KOPT-K1 (cell line): Measurements from ENCODE around the gene NAALAD2.
"Not testable (repeated sequence)": the region's sequence is repeated elsewhere in the genome, so short reads cannot be mapped to it uniquely, and the experiment has no call there.

Experiments used
- H3K27ac ChIP-seq: fragments of 200-600 bp; sonication (generic); 2 replicates; pipeline ENCODE4 v1.5.1; 2016; ENCODE audit warnings: antibody characterized with exemption, mild to moderate bottlenecking, low read depth, low read length; ENCODE audit not compliant: poor library complexity, severe bottlenecking
- H3K36me3 ChIP-seq: fragments of 200-600 bp; sonication (generic); 2 replicates; pipeline ENCODE4 v1.5.1; 2017; ENCODE audit warnings: antibody characterized with exemption, mild to moderate bottlenecking, low read length, moderate library complexity; ENCODE audit not compliant: insufficient read depth
- H3K9me3 ChIP-seq: fragments of 200-600 bp; sonication (generic); 2 replicates; pipeline ENCODE4 v1.5.1; 2017; ENCODE audit warnings: antibody characterized with exemption, low read length, mild to moderate bottlenecking; ENCODE audit not compliant: insufficient read depth, poor library complexity, severe bottlenecking

The NAALAD2 gene

GRCh38 chr11:90134478-90135003 lies at the start of gene NAALAD2:
Gene NAALAD2, plus strand, starts transcription at chr11:90134663. Its CDS starts 96 bp downstream, at chr11:90134759.
- Histone ChIP-seq H3K36me3 (no peaks in the 10 kb centered on the region), H3K27ac (no peak within 1 kb of the TSS), H3K9me3 (no peaks in the 10 kb centered on the region)

- not testable (repeated sequence) for H3K36me3 ChIP-seq, H3K9me3 ChIP-seq, H3K27ac ChIP-seq
These were observed 48.8 kb upstream of the NAALAD2 start, which contains the start of gene UBTFL1 for GRCh38 chr11:90085650-90086049. Gene UBTFL1, plus strand, starts transcription at chr11:90085950. Its CDS starts 0 bp downstream, at chr11:90085950.

- H3K27ac ChIP-seq, H3K9me3 ChIP-seq, H3K36me3 ChIP-seq: not testable (repeated sequence)
These were observed 45.7 kb upstream of the NAALAD2 start for GRCh38 chr11:90088731-90089130.

- H3K9me3 ChIP-seq, H3K36me3 ChIP-seq, H3K27ac ChIP-seq: not testable (repeated sequence)
These were observed 39.1 kb upstream of the NAALAD2 start for GRCh38 chr11:90095230-90095924.

- H3K27ac ChIP-seq, H3K9me3 ChIP-seq, H3K36me3 ChIP-seq: not testable (repeated sequence)
These were observed 36.2 kb upstream of the NAALAD2 start for GRCh38 chr11:90098261-90098660.

- H3K36me3 ChIP-seq: no peaks in the 10 kb centered on the region
- no peaks in the 10 kb centered on the region for H3K9me3 ChIP-seq
- no peak overlapping the region for H3K27ac ChIP-seq
These were observed 34.0 kb upstream of the NAALAD2 start for GRCh38 chr11:90100431-90100830.

GRCh38 chr11:90113541-90113940 lies 20.9 kb upstream of the NAALAD2 start:
- Histone ChIP-seq H3K9me3 (no peaks in the 10 kb centered on the region), H3K27ac (no peak overlapping the region), H3K36me3 (no peaks in the 10 kb centered on the region)

GRCh38 chr11:90120191-90120590 lies 14.3 kb upstream of the NAALAD2 start:
- Histone ChIP-seq H3K27ac (no peak overlapping the region), H3K36me3 (no peaks in the 10 kb centered on the region), H3K9me3 (no peaks in the 10 kb centered on the region)

GRCh38 chr11:90124371-90124770 lies 10.1 kb upstream of the NAALAD2 start:
- no peak overlapping the region for H3K27ac ChIP-seq
- no peaks in the 10 kb centered on the region for H3K36me3 ChIP-seq
- H3K9me3 ChIP-seq: no peaks in the 10 kb centered on the region

GRCh38 chr11:90124946-90125345 lies 9.5 kb upstream of the NAALAD2 start:
- Histone ChIP-seq H3K36me3 (no peaks in the 10 kb centered on the region), H3K27ac (no peak overlapping the region), H3K9me3 (no peaks in the 10 kb centered on the region)

GRCh38 chr11:90133560-90134477 lies 644 bp upstream of the NAALAD2 start:
- no peaks in the 10 kb centered on the region for H3K9me3 ChIP-seq
- no peaks in the 10 kb centered on the region for H3K36me3 ChIP-seq
- H3K27ac ChIP-seq: no peak overlapping the region

- H3K27ac ChIP-seq: no peak overlapping the region
- no peaks in the 10 kb centered on the region for H3K36me3 ChIP-seq
- H3K9me3 ChIP-seq: no peaks in the 10 kb centered on the region
These were observed 553 bp downstream of the NAALAD2 start for GRCh38 chr11:90135016-90135415.

- no peak overlapping the region for H3K27ac ChIP-seq
- H3K9me3 ChIP-seq: no peaks in the 10 kb centered on the region
- no peaks in the 10 kb centered on the region for H3K36me3 ChIP-seq
These were observed 14.4 kb downstream of the NAALAD2 start for GRCh38 chr11:90148900-90149299.

GRCh38 chr11:90166982-90167573 lies 32.6 kb downstream of the NAALAD2 start:
- H3K36me3 ChIP-seq, H3K9me3 ChIP-seq, H3K27ac ChIP-seq: not testable (repeated sequence)

- not testable (repeated sequence) for H3K36me3 ChIP-seq, H3K9me3 ChIP-seq, H3K27ac ChIP-seq
These were observed 33.2 kb downstream of the NAALAD2 start for GRCh38 chr11:90167704-90168103.
